ENCODE data around the gene MRPS14. TPM values are rescaled to one million over a fixed set of nuclear protein-coding genes. Genes with fewer than 3 reads are reported as not detected.
A peak's percentile ranks its signal among the peaks of the same experiment; 100 is the strongest.

The MRPS14 gene
- total and polyA plus RNA-seq, 9 of the 15 experiments (the other 6 are each of a cell fraction or from before 2014, with no cell fraction given): 38.1 to 231 (median 54.9) TPM

DNA sequence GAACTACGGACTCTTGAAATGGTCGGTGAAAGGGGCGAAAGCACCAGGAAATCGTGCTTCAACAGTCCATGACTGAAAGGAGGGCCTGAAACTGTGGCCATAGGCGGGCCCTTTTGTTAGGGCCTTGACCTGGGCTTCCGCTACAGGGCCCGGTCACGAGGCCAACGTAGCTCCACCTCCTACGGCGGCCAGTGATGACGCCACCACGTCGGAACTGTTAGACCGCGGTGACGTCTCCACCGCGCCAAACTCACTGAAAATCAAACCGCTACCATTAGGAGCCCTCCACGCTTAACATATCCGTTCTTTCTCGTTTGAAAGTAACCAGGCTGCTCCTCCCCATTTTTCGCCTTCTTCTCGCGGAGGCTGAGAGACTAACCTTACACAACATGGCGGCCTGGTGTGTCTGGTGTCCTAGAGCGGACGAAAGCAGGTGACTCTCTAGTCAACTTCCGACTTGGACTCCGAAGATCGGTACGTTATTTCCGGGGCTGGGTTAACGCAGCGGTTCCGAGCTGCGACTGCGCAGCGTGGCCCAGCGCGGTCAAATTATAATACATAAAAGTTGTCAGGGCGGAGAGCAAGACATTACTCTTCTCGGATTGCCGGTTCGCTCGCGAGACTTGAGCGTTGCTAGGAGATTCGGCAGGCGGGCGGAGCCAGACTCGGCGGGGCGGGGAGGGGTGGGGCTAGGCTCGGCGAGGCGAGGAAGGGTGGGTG is 23.8 kb downstream of the MRPS14 start (continued):
- TF ChIP-seq PTBP1 (IDR thresholded peaks at IDR 0.05; ENCODE audit: low read depth, low read length): no peak; the same call in 1 of the 2 replicates
- TF ChIP-seq, protein P1, sequence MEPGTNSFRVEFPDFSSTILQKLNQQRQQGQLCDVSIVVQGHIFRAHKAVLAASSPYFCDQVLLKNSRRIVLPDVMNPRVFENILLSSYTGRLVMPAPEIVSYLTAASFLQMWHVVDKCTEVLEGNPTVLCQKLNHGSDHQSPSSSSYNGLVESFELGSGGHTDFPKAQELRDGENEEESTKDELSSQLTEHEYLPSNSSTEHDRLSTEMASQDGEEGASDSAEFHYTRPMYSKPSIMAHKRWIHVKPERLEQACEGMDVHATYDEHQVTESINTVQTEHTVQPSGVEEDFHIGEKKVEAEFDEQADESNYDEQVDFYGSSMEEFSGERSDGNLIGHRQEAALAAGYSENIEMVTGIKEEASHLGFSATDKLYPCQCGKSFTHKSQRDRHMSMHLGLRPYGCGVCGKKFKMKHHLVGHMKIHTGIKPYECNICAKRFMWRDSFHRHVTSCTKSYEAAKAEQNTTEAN (CRISPR knock-in tag; IDR thresholded peaks at IDR 0.05): 0 out of 2 replicates have a peak, but pooled peaks have one; percentile 81
- TF ChIP-seq FOXK1 (CRISPR knock-in tag; IDR thresholded peaks at IDR 0.05; ENCODE audit: borderline replicate concordance): peak; percentile 16
- TF ChIP-seq, protein P2, sequence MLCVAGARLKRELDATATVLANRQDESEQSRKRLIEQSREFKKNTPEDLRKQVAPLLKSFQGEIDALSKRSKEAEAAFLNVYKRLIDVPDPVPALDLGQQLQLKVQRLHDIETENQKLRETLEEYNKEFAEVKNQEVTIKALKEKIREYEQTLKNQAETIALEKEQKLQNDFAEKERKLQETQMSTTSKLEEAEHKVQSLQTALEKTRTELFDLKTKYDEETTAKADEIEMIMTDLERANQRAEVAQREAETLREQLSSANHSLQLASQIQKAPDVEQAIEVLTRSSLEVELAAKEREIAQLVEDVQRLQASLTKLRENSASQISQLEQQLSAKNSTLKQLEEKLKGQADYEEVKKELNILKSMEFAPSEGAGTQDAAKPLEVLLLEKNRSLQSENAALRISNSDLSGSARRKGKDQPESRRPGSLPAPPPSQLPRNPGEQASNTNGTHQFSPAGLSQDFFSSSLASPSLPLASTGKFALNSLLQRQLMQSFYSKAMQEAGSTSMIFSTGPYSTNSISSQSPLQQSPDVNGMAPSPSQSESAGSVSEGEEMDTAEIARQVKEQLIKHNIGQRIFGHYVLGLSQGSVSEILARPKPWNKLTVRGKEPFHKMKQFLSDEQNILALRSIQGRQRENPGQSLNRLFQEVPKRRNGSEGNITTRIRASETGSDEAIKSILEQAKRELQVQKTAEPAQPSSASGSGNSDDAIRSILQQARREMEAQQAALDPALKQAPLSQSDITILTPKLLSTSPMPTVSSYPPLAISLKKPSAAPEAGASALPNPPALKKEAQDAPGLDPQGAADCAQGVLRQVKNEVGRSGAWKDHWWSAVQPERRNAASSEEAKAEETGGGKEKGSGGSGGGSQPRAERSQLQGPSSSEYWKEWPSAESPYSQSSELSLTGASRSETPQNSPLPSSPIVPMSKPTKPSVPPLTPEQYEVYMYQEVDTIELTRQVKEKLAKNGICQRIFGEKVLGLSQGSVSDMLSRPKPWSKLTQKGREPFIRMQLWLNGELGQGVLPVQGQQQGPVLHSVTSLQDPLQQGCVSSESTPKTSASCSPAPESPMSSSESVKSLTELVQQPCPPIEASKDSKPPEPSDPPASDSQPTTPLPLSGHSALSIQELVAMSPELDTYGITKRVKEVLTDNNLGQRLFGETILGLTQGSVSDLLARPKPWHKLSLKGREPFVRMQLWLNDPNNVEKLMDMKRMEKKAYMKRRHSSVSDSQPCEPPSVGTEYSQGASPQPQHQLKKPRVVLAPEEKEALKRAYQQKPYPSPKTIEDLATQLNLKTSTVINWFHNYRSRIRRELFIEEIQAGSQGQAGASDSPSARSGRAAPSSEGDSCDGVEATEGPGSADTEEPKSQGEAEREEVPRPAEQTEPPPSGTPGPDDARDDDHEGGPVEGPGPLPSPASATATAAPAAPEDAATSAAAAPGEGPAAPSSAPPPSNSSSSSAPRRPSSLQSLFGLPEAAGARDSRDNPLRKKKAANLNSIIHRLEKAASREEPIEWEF (CRISPR knock-in tag; IDR thresholded peaks at IDR 0.05): peak; percentile 82
- 0 out of 2 replicates have a peak, but pooled peaks have one; percentile 50 for TF ChIP-seq ZNF41 (CRISPR knock-in tag; conservative IDR thresholded peaks at IDR 0.05)
- TF ChIP-seq ZBTB34 (CRISPR knock-in tag; IDR thresholded peaks at IDR 0.05): no peak
- TF ChIP-seq E2F3 (CRISPR knock-in tag; IDR thresholded peaks at IDR 0.05): no peak
- TF ChIP-seq TBL1XR1 (IDR thresholded peaks at IDR 0.05; ENCODE audit: low read length in 2 of 2): peak; percentile 81 to 85; a peak in 3 of 4 replicates
- TF ChIP-seq PATZ1 (CRISPR knock-in tag; IDR thresholded peaks at IDR 0.05; ENCODE audit: borderline replicate concordance): no peak
- TF ChIP-seq BACH1 (tag; IDR thresholded peaks at IDR 0.05): no peak; the same call in 1 of the 2 replicates
- peak; percentile 99 for TF ChIP-seq SNIP1 (IDR thresholded peaks at IDR 0.05; ENCODE audit: low read depth)
- TF ChIP-seq ZEB2 (IDR thresholded peaks at IDR 0.05): peak; percentile 33; the same call in 1 of the 2 replicates

All from K562 (cell line).